ENCODE measurements around the gene OR2M5. TPM values are rescaled to one million over a fixed set of nuclear protein-coding genes. Genes with fewer than 3 reads are reported as not detected.

Gene OR2M5
- total and polyA plus RNA-seq, 9 of the 15 experiments (the other 6 are each of a cell fraction or from before 2014, with no cell fraction given) = not detected

DNA sequence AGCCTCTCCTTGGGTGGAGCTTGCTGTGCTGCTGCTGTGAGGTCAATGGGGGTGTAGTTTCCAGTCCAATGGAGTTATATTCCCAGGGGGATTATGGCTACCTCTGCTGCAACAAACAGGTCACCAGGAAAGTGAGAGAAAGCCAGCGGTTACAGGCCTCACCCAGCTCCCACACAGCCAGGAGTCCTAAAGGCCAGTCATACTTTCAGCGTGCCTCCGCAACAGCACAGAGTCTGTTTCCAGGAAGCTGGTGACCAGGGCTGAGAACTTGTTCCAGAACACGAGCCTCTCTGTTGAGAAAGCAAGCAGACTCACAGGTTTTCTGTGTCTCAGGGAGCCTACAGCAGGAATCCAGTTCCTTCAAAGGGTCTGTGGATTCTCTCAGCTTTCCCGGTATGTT lies 17.3 kb upstream of the OR2M5 start (continued):
- TF ChIP-seq ZNF407 (IDR thresholded peaks at IDR 0.05; ENCODE audit: low read depth) = no peak
- TF ChIP-seq, protein P1, sequence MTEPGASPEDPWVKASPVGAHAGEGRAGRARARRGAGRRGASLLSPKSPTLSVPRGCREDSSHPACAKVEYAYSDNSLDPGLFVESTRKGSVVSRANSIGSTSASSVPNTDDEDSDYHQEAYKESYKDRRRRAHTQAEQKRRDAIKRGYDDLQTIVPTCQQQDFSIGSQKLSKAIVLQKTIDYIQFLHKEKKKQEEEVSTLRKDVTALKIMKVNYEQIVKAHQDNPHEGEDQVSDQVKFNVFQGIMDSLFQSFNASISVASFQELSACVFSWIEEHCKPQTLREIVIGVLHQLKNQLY (CRISPR knock-in tag; conservative IDR thresholded peaks at IDR 0.05) = no peak
- TF ChIP-seq MCM5 (IDR thresholded peaks at IDR 0.05; ENCODE audit: low read depth) = no peak

Data from K562 (cell line).